ENCODE measurements around the gene TMEM184B. TPM values are rescaled to one million over a fixed set of nuclear protein-coding genes. Genes with fewer than 3 reads are reported as not detected.
A peak's percentile ranks its signal among the peaks of the same experiment; 100 is the strongest.

Gene TMEM184B
- total RNA-seq, 4 donors from 2014 or later: 39.4 to 108 (median 75.3) TPM

DNA sequence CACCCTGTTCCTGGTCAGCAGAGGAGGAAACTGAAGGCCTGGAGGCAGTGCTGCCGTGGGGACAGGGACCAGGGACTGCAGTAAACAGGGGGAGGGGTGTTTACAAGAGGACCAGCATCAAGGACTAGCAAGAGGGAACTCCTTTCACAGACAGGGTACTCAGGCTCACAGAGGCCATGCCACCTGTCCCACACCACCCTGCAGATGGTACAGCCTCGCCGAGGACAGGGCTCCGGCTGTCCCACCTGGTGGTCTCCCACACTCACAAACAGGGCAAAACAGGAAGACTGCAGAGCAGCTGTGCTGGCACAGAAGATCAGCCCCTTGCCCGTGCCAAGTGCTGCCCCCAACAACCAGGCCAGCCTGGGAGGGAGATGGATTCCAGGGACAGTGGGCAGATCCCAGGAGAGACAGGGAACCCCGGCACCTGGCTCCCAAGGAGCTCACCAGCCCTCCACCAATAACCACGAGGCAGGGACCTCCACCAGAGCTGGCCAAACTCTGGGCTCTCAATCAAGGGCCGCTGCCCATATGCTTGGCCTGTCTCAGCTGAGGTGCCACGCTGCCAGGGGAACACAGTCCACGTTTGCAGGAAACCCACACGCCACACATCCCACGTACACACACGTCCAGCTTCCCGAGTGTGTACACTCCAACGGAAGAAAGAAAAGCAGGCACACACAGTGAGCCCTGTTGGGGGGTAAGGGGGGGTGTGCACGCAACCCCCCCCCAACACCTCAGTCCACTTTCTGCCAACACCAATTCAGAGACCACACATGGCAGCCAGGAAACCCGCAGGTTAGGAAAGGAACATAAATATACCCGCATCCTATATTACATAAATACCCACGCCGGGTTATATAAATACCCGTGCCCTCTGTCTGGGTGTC lies 42.4 kb upstream of the TMEM184B start:
- H3K27me3 ChIP-seq: no peaks in the 10 kb centered on the region
- 8% methylated on average over 12 of the region's 21 CpGs for WGBS
- intact Hi-C loops (cut with DNase I): loop anchor here (5.0 kb wide), 2 partner anchors 43 to 113 kb away; partner anchors contain the start of genes MAFF and TMEM184B
- no peak for DNase-seq (ENCODE audit: extremely low spot score)
- peak overlapping the region; percentile 98 to 100 (median 99) for H3K27ac ChIP-seq (replicated peaks in 1 of 4)
- no peaks in the 10 kb centered on the region for H3K9me3 ChIP-seq
- H3K36me3 ChIP-seq: peaks cover 0 to 19% (median 12%) of the 10 kb centered on the region in 4 donors
- H3K4me1 ChIP-seq: peaks cover 65 to 75% (median 73%) of the 10 kb centered on the region in 4 donors
- peak overlapping the region; percentile 86 to 97 (median 94) for H3K4me3 ChIP-seq
- TF ChIP-seq, protein P1, sequence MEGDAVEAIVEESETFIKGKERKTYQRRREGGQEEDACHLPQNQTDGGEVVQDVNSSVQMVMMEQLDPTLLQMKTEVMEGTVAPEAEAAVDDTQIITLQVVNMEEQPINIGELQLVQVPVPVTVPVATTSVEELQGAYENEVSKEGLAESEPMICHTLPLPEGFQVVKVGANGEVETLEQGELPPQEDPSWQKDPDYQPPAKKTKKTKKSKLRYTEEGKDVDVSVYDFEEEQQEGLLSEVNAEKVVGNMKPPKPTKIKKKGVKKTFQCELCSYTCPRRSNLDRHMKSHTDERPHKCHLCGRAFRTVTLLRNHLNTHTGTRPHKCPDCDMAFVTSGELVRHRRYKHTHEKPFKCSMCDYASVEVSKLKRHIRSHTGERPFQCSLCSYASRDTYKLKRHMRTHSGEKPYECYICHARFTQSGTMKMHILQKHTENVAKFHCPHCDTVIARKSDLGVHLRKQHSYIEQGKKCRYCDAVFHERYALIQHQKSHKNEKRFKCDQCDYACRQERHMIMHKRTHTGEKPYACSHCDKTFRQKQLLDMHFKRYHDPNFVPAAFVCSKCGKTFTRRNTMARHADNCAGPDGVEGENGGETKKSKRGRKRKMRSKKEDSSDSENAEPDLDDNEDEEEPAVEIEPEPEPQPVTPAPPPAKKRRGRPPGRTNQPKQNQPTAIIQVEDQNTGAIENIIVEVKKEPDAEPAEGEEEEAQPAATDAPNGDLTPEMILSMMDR (IDR thresholded peaks at IDR 0.05): no peak
- TF ChIP-seq POLR2AphosphoS5 (IDR thresholded peaks at IDR 0.05): no peak
- no peak for TF ChIP-seq EP300 (IDR thresholded peaks at IDR 0.05)
- no peak for TF ChIP-seq POLR2A (IDR thresholded peaks at IDR 0.05; ENCODE audit: low read depth)

DNA sequence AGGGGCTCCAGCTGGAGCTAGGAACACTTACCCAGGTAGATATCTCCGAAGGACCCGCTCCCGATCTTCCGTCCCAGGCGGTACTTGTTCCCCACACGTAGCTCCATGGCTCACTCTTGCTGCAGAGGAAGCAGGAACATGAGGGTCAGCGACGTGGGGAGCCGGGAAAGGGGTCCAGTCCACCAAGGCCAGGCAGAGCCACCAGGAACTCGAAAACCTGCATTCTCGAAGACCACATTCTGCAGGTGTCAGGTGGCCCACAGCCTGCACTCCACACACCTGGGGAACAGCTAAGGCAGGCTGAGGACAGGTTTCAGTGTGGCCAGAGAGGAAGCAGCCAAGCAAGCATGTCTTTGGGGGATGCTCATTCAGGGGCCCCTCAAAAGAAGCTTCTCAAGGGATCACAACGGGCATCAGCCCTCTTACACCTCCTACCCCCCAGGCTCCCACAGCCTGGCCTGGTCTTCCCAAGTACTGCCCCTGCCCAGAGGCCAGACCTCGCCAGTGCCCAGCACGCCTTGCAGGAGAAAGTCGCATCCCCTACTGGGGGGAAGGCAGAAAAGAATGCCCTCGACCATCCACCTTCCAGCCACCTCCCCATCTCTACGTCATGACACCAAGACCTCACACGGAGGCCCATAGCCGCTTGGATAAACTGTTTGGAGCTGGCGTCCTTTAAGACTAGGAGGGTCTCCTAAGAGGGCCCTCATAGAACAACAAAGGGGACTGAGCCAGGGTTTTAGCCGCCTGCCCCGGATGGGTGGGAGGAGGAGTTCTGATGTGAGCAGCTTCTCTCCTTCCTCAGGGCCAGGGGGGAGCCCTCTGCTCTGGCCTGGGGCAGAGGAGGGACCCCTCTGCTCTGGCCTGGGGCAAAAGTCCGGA lies 41.5 kb upstream of the TMEM184B start:
- Histone ChIP-seq H3K4me3 (peak overlapping the region; percentile 86 to 97 (median 94)), H3K9me3 (no peaks in the 10 kb centered on the region), H3K27me3 (no peaks in the 10 kb centered on the region), H3K36me3 (peaks cover 0 to 26% (median 12%) of the 10 kb centered on the region in 4 donors), H3K27ac (replicated peaks in 1 of 4) (peak overlapping the region; percentile 98 to 100 (median 99)), H3K4me1 (peaks cover 74 to 84% (median 82%) of the 10 kb centered on the region in 4 donors)
- WGBS: 45% methylated on average over 19 of the region's 23 CpGs
- TF ChIP-seq POLR2A (IDR thresholded peaks at IDR 0.05; ENCODE audit: low read depth) (no peak), POLR2AphosphoS5 (IDR thresholded peaks at IDR 0.05) (no peak), EP300 (IDR thresholded peaks at IDR 0.05) (no peak)
- TF ChIP-seq, protein P1 (IDR thresholded peaks at IDR 0.05): no peak
- intact Hi-C loops (cut with DNase I): loop anchor here (5.0 kb wide), 1 partner anchor 42 kb away; the partner anchor contains the start of gene TMEM184B
- no peak for DNase-seq (ENCODE audit: extremely low spot score)

DNA sequence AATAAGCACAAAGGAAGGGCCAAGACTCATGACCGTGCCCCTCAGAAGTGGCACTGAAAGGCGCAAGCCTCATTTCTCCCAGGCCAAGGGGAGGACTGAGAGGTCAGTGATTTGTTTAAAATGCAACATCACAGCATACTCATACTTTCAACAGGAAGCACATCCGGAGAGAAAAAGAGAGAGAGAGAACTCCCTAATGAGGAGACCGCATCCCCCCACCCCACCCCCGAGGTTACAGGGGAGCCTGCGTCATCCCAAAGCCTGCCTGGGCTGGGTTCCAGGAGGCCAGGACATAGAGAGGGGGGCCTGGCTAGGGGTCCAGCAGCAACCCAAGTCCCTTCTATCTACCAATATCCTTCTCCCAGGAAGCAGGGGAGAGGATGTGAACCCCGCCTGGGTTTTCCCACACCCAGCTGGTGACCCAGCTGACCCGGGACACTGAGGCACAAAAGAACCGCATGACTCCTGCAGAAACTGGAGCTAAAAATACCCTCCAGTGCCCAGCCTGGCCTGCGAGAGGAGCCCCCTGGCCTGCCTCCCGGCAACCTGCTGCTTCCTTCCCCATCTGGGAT lies 40.7 kb upstream of the TMEM184B start:
- 20% methylated on average over 6 of the region's 11 CpGs for WGBS
- H3K4me1 ChIP-seq: peaks cover 77 to 88% (median 85%) of the 10 kb centered on the region in 4 donors
- intact Hi-C loops (cut with DNase I): loop anchor here (5.0 kb wide), 1 partner anchor 41 kb away; the partner anchor contains the start of gene TMEM184B

More for the DNA sequence above, 40.7 kb upstream of the TMEM184B start:
- Histone ChIP-seq H3K36me3 (peaks cover 0 to 34% (median 19%) of the 10 kb centered on the region in 4 donors), H3K27ac (replicated peaks in 1 of 4) (peak overlapping the region; percentile 98 to 100 (median 99)), H3K27me3 (no peaks in the 10 kb centered on the region), H3K4me3 (peak overlapping the region; percentile 86 to 97 (median 94)), H3K9me3 (no peaks in the 10 kb centered on the region)
- DNase-seq (ENCODE audit: extremely low spot score): no peak
- no peak for TF ChIP-seq POLR2A (IDR thresholded peaks at IDR 0.05; ENCODE audit: low read depth)
- TF ChIP-seq, protein P1 (IDR thresholded peaks at IDR 0.05): no peak
- no peak for TF ChIP-seq EP300 (IDR thresholded peaks at IDR 0.05)
- TF ChIP-seq POLR2AphosphoS5 (IDR thresholded peaks at IDR 0.05): peak; percentile 32 to 59
